ENCODE measurements around the gene DGCR8. TPM values are rescaled to one million over a fixed set of nuclear protein-coding genes. Genes with fewer than 3 reads are reported as not detected.

The DGCR8 gene
- total RNA-seq, 1 donor from 2014 or later = 93.1 TPM

- no peaks in the 10 kb centered on the region for H3K4me1 Mint-ChIP-seq (ENCODE audit: low read depth, unreplicated experiment)
- no peaks in the 10 kb centered on the region for H3K9me3 Mint-ChIP-seq (ENCODE audit: unreplicated experiment)
- no peak overlapping the region for H3K4me3 Mint-ChIP-seq (ENCODE audit: unreplicated experiment)
- H3K36me3 Mint-ChIP-seq (ENCODE audit: unreplicated experiment) = no peaks in the 10 kb centered on the region
- H3K27ac Mint-ChIP-seq (ENCODE audit: unreplicated experiment) = no peak overlapping the region
- DNase-seq = peak; percentile 13
- TF ChIP-seq CTCF (IDR thresholded peaks at IDR 0.05; ENCODE audit: partially characterized antibody, unreplicated experiment) = no peak
- peaks cover 19% of the 10 kb centered on the region for H3K27me3 Mint-ChIP-seq (ENCODE audit: unreplicated experiment)
These were observed 32.8 kb downstream of the DGCR8 start for GRCh38 chr22:20112623-20113511.

GRCh38 chr22:20113551-20114310 is 33.7 kb downstream of the DGCR8 start:
- H3K27ac Mint-ChIP-seq (ENCODE audit: unreplicated experiment) = no peak overlapping the region
- no peaks in the 10 kb centered on the region for H3K36me3 Mint-ChIP-seq (ENCODE audit: unreplicated experiment)
- peaks cover 21% of the 10 kb centered on the region for H3K27me3 Mint-ChIP-seq (ENCODE audit: unreplicated experiment)
- no peak for TF ChIP-seq CTCF (IDR thresholded peaks at IDR 0.05; ENCODE audit: partially characterized antibody, unreplicated experiment)
- peak; percentile 14 for DNase-seq
- H3K4me1 Mint-ChIP-seq (ENCODE audit: low read depth, unreplicated experiment) = peaks cover 2% of the 10 kb centered on the region
- peaks cover 3% of the 10 kb centered on the region for H3K9me3 Mint-ChIP-seq (ENCODE audit: unreplicated experiment)
- no peak overlapping the region for H3K4me3 Mint-ChIP-seq (ENCODE audit: unreplicated experiment)

GRCh38 chr22:20114506-20115475 is 34.8 kb downstream of the DGCR8 start:
- Mint-ChIP-seq H3K4me1 (ENCODE audit: low read depth, unreplicated experiment) (peaks cover 4% of the 10 kb centered on the region), H3K27me3 (ENCODE audit: unreplicated experiment) (peaks cover 21% of the 10 kb centered on the region), H3K36me3 (ENCODE audit: unreplicated experiment) (no peaks in the 10 kb centered on the region), H3K9me3 (ENCODE audit: unreplicated experiment) (peaks cover 5% of the 10 kb centered on the region), H3K4me3 (ENCODE audit: unreplicated experiment) (peak overlapping the region; percentile 73), H3K27ac (ENCODE audit: unreplicated experiment) (peak overlapping the region; percentile 70)
- peak; percentile 11 for DNase-seq
- no peak for TF ChIP-seq CTCF (IDR thresholded peaks at IDR 0.05; ENCODE audit: partially characterized antibody, unreplicated experiment)

- no peak for TF ChIP-seq CTCF (IDR thresholded peaks at IDR 0.05; ENCODE audit: partially characterized antibody, unreplicated experiment)
- Mint-ChIP-seq H3K4me1 (ENCODE audit: low read depth, unreplicated experiment) (peaks cover 4% of the 10 kb centered on the region), H3K27ac (ENCODE audit: unreplicated experiment) (peak within 1 kb of the TSS; percentile 89), H3K9me3 (ENCODE audit: unreplicated experiment) (peaks cover 5% of the 10 kb centered on the region), H3K4me3 (ENCODE audit: unreplicated experiment) (peak within 1 kb of the TSS; percentile 86), H3K27me3 (ENCODE audit: unreplicated experiment) (peaks cover 17% of the 10 kb centered on the region), H3K36me3 (ENCODE audit: unreplicated experiment) (no peaks in the 10 kb centered on the region)
- peak; percentile 14 for DNase-seq
These were observed 35.8 kb downstream of the DGCR8 start, which contains the start of gene RANBP1 for GRCh38 chr22:20115691-20116375. Gene RANBP1 (plus strand): TSS chr22:20116104. CDS start chr22:20116185, 81 bp downstream.

All from glutamatergic neuron (in vitro differentiated cells).